RWPE1 (cell line): ENCODE results near the gene STBD1.

Source experiments
- CTCF ChIA-PET: fragments of 350-600 bp; sonication (Branson Sonifier 250); formaldehyde crosslinking; extraction: SDS; loops from one replicate; lab custom pipeline; 2021; lab: Yijun Ruan, JAX
- POLR2A ChIA-PET: fragments of 400-600 bp; formaldehyde crosslinking; extraction: SDS; loops from one replicate; lab custom pipeline; 2020; ENCODE audit warnings: antibody characterized with exemption; ENCODE audit not compliant: low non-redundant PET; lab: Yijun Ruan, JAX
- DNase-seq: peaks from one replicate; pipeline ENCODE4 v3.0.0; 2012; ENCODE audit warnings: low spot score
- H3K27ac ChIP-seq: fragments of 450-650 bp; 2 replicates; pipeline ENCODE4 v1.5.1; 2017
- TF ChIP-seq, protein P1 (sequence below): fragments of 450-650 bp; conservative IDR thresholded peaks from 2 replicates; pipeline ENCODE4 v1.5.1; 2017; ENCODE audit warnings: low read depth, mild to moderate bottlenecking

The STBD1 gene

DNA sequence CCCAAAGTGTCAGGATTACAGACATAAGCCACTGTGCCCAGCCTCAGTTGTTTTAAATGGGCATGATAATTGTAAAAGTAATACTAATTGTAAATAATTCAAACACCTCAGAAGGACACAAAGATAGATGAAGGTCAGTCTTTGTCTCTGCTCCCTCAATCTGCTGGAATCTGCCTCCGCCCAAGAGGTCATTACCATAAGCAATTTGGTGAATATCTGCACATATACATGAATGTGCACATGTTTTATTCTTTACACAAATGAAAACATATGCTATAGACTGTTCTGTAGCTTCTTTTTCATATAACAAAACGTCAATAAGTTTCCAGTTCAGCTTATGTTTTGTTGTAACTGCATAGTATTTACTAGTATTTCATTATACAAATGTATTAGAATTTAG is 7.0 kb downstream of the STBD1 start:
- no peak for DNase-seq
- no peak overlapping the region for H3K27ac ChIP-seq
- TF ChIP-seq, protein P1, sequence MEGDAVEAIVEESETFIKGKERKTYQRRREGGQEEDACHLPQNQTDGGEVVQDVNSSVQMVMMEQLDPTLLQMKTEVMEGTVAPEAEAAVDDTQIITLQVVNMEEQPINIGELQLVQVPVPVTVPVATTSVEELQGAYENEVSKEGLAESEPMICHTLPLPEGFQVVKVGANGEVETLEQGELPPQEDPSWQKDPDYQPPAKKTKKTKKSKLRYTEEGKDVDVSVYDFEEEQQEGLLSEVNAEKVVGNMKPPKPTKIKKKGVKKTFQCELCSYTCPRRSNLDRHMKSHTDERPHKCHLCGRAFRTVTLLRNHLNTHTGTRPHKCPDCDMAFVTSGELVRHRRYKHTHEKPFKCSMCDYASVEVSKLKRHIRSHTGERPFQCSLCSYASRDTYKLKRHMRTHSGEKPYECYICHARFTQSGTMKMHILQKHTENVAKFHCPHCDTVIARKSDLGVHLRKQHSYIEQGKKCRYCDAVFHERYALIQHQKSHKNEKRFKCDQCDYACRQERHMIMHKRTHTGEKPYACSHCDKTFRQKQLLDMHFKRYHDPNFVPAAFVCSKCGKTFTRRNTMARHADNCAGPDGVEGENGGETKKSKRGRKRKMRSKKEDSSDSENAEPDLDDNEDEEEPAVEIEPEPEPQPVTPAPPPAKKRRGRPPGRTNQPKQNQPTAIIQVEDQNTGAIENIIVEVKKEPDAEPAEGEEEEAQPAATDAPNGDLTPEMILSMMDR, result no peak
- ChIA-PET CTCF (no interaction called here), POLR2A (no interaction called here)

DNA sequence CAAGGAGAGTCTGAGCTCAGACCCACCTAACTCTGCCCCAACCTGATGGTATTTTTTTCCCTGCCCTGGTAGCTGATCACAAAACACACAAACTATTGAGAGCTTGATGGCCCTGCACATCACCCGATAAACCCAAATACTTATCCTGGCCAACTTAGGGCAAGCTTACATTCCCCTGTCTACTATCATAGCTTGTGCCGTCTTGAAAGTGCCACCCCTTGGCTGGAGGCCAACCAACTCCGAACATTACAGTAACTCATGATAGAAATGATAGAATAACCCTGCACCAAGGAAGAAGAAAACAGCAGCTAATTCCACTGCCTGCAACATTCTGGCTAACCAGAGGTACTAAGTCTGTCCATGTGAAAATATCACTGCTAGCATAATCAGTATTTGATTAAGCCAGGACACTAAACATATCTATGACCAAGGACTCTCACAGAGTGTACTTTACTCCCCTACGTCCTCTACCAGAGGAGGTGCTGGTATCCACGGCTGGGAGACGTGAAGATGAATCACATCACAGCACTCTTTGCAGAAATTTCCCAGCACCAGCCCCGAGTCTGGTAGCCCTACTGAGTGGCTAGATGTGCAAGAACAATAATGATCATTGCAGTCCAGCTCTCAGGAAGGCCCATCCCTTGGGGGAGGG is 8.9 kb downstream of the STBD1 start:
- no peak overlapping the region for H3K27ac ChIP-seq
- ChIA-PET POLR2A (no interaction called here), CTCF (interaction anchor here (0.6 kb wide), 1 partner anchor 13 kb away, joined by 5 read pairs; no protein-coding TSS in a partner anchor)
- no peak for DNase-seq
- TF ChIP-seq, protein P1, result no peak

DNA sequence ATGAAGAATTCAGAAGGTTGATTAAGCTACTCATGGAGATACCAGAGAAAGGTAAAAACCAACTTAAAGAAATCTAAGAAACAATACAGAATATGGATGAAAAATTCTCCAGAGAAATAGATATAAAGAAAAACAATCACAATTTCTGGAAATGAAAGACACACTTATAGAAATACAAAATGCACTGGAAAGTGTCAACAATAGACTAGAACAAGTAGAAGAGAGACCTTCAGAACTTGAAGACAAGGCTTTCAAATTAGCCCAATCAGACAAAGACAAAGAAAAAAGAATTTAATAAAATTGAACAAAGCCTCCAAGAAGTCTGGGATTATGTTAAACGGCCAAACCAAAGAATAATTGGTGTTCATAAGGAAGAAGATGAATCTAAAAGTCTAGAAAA is 9.6 kb downstream of the STBD1 start:
- ChIA-PET CTCF (no interaction called here), POLR2A (no interaction called here)
- DNase-seq, result no peak
- H3K27ac ChIP-seq, result no peak overlapping the region
- TF ChIP-seq, protein P1, result no peak

DNA sequence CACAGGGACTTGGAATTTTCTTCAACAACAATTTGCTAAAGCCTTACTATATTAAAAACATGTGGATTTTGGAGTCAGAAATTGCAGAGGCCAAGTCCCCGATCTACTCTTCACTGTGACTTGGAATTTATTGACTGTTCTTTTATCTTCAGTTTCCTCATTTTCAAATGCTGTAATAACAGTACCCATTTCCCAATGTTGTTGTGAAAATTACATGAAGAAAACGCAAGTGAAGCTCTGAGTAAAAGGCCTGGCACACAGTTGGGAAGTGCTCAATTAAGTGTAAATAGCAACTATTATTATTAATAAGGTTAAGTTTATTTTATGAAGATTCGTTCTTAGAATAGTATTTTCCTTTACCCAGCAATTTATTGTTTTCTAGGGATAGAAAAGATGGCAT is 15.7 kb downstream of the STBD1 start:
- POLR2A ChIA-PET, result no interaction called here
- DNase-seq, result no peak
- H3K27ac ChIP-seq, result no peak overlapping the region
- CTCF ChIA-PET, result interaction anchor here (0.7 kb wide), 1 partner anchor 65 kb away, joined by 3 read pairs; no protein-coding TSS in a partner anchor
- TF ChIP-seq, protein P1, result no peak

DNA sequence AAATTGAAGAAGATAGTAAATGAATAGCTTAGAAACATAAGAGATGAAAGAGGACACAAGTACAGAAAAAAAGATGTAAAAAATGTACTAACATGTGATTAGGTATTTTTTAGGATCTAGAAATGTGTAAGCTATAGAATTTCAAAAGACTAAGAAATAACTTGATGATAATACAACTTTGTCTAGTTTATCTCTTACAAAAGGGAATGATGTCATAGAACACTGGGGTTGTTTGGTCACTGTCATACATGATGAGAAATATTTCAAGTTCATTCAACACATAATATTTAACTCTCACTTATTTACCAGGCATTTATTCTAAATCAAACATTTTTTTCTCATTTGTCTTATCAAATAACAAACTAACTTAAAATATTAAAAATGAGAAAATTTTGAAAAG is 18.5 kb downstream of the STBD1 start:
- CTCF ChIA-PET, result interaction anchor here (0.6 to 1.0 kb wide), 3 partner anchors 64 to 169 kb away, joined by 3 to 6 read pairs (median 5); no protein-coding TSS in a partner anchor
- TF ChIP-seq, protein P1, result no peak
- POLR2A ChIA-PET, result no interaction called here
- H3K27ac ChIP-seq, result no peak overlapping the region
- DNase-seq, result no peak

DNA sequence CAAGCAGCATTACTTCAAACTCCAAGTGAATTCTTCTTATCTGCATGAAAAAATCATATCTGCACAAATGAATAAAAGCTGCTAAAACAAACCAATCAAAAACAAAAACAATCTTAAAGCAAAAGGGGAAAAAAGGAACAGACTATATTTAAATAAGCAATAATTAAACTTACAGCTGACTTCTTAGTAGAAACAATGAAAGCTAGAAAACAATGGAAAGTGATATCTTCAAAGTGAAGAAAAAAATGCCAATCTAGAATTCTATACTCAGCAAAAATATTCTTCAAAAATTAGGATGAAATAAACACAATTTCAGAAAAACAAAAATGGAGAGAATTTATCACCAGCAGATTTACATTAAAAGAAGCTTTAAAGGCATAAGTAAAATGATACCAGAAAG is 20.0 kb downstream of the STBD1 start:
- ChIA-PET POLR2A (no interaction called here), CTCF (interaction anchor here (0.7 kb wide), 1 partner anchor 437 kb away, joined by 3 read pairs; no protein-coding TSS in a partner anchor)
- H3K27ac ChIP-seq, result no peak overlapping the region
- no peak for DNase-seq
- TF ChIP-seq, protein P1, result no peak
